Measurements from ENCODE around the gene CNTNAP2.

CNTNAP2 gene

DNA sequence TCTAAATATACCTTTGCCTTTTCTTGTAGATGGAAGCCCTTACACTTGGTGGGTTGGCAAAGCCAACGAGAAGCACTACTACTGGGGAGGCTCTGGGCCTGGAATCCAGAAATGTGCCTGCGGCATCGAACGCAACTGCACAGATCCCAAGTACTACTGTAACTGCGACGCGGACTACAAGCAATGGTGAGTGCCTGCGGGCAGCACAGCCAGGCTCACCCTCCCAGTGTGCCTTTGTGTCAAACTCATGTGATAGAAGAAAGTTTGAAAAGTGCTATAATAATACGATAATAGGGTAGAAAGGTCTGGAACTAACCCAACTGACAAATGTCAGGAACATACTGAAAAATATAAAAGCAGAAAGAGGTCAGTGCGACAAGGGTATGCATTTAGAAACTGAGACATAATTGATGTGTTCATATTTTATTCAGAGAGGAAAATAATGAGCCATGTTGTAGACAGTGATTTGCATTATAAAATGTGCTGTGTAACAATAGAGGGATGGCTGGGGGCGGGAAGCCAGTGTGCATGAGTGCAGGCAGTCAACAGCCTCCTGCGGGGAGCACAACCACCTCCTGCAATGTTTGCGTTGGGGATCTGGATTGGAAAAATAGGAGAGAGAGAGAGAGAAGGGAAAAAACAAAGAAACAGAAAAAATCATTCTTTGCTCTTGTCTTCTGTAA is 1787.1 kb downstream of the CNTNAP2 start:
- DNase-seq, result no peak

DNA sequence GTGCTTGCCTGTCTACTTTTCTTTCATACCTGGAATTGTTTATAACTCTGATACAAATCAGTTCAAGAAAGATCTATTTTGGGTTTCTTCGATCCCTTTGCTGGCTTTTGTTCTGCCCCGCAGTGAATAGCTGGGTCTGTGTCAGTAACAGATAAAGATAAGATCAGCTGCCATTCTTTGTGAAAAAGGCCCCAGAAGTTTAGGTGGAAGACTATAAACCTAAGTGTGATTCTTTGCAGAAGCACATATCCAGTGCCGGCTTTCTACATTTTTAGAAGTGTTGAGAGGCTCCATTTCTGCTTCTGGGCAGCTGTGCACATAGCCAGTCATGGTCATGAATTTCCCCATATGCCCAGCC is 1787.6 kb downstream of the CNTNAP2 start:
- DNase-seq, result no peak

DNA sequence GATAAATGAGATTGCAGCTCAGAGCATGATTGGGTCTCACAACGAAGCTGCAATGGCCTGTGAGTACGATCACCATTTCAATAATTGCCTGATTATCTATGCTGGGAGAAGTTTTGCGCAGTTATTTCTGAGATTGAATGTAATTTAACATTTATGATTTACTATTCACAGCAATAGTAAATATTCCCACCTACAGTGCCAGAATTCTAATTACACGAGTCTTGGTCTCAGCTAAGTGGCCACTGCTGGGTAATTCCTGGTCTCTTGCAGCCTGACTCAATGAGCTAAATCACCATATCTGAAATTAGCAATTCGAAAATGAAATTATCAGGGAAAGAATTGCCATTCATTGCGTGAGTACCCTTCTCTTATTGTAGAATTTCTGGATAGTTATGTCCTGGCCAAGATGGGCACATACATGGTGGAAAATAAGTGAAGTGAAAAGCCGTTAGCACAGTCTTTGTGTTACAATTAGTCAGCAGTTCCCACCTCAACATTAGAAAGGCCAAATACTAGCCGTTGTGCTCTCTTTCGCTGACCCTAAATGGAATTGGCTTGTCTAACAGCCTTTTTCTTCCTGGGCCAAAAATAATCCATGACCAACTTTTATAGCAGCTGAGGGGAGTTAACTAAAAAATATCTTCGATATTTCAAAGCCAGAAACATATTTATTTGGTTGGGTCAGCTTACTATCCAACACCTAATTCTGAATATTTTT is 1793.0 kb downstream of the CNTNAP2 start:
- DNase-seq, result no peak

DNA sequence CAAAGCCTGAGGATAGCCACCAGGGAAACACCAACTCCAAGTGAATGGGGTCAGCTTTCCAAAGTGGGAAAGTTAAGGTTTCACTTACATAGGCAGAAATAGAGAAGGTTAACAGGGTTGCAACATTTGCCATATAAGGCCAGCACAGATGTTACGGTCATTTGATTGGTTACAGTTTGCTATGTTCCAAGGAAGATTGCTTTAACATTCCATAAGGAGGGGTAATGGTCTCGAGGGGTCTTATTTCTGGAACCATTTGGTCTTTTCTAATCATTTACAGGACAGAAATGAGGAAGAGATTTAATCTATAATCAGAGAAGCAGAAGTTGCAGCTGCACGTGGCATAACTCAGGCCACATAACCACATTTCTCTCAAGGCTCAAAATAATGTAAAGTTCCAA is 1794.6 kb downstream of the CNTNAP2 start:
- peak in 1 of 2 experiments; percentile 31 for DNase-seq

DNA sequence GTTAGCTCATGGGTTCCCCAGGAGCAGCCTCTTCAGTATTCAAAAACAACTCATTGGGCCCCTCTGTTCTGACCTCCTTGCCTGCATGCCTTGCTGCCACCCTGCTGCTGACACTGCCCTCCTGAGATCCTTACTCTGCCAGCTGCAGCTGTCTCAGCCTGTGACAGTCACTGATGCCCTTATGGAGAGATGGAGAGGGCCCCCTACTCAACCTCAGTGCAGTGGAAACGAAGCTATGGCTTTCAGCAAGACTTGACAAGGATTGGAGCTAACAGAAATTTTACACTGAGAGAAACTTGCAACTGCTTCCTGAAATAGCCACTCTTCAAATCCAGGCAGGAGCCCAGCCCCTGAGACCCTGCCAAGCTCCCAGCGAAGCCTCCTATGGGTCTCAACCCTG is 1795.7 kb downstream of the CNTNAP2 start:
- DNase-seq, result no peak

DNA sequence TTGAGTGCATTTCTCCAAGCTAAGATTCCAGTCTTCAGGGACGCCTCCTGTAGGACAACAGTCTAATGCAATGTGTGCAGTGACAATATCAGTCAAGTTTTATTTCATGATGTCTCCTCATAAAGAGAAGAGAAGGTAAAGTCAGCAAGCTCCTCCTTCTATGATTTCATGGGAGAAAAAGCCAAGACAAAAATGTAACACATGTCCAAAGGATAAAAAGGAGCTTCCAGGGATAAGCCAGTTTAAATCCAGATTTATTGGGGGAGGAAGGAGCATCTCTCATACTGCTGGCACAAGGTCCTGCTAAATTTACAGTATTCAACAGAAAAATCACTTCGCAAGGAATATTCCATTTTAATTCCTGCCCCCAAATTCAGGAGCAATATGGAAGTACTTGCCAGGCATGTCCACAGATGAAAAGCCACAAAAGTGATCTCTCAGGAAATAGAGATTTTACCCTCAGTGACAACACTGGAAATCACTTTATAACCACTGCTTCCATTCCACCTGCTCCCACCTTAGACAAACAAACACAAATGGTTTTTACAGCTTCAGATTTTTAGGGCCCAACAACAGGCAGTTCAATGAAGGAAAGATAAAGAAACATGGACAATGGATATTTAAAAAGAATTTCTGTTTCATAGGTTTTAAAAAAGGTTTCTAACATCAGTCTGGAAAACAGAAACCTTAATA is 1796.5 kb downstream of the CNTNAP2 start:
- DNase-seq, result no peak

DNA sequence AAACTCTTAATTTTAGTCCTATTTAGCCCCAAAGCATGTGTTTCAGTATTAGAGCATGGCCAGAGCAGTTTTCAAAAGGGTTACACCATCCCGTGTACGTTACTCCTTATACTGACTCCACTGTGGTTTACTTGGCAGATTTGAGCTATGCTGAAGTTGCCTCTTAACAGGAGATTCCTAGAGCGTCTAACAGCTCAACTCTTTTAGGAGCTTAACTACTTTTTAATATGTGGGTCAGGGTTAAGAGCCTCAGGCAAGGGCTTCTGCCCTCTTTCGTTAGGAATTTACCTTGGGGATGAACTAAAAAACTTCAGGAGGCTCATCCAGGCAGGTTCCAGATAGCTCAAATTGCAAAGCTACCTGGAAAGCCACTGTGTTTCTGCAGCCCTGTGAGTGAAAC is 1799.2 kb downstream of the CNTNAP2 start:
- no peak for DNase-seq

DNA sequence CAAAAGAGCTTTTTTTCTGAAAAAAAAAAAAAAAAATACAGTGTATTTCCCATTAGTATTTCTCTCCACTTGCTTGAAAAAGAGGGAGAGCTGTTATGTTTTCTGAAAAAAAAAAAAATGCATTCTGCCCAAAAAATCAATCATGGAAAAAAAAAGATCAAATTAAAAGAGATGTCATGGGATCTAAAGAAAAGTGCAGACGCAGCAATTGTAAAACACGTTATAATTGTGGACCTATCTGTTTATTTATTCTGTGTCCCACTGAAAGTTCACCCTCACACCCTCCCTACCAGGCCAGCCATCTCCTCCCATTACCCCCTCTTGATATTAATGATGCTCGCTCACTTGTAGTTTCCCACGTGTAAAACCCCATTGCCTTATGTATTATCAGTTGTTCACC is 1800.0 kb downstream of the CNTNAP2 start:
- no peak for DNase-seq

DNA sequence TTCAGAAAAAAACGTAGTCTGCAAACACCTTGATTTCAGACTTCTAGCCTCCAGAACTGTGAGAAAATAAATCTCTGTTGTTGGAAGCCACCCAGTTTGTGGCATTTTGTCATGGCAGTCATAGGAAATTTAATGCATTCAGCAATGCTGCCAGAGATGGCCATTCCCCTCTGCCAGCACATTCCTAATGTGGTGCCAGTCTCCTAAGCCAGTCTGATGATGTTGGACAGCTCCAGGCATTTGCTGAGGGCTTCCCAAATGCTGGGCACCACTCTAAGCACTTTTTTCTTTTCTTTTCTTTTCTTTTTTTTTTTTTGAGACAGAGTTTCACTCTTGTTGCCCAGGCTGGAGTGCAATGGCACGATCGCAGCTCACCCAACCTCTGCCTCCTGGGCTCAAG is 1807.2 kb downstream of the CNTNAP2 start:
- no peak for DNase-seq

DNA sequence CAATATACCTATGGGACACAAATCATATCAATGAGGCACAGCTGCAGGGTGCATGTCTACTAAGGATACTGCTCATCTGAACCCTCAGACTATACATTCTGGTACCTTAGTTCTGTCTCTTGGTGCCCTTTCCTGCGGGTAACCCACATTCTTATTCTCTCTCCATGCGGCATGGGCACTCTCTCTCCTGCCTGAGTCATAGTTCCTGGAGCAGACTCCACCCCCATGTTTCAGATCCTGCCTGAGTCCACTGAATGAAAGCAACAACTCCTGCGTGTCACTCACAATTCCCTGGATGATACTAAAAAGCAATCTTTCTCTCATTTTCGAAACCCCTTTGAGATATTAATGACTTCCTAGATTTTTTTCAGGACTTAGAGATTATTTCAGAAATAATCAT is 1820.8 kb downstream of the CNTNAP2 start:
- no peak for DNase-seq

DNA sequence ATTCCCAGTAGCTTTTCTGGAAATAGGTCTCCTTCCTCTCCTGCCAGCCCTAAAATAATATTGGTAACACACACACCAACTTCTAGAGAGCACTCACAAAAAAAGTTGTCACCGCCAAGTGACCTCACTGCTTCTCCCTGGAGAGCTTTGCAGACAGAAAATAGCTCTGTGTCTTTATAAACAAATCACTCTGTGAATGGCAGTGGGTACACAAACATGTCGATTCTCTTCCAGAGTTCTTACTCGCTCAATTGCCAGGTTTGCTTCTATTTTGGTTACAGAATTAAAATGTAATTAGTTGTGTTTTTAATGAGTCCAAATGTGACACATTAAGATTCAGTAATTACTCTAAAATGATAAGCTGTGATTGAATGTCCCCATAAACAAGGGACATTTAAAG is 1824.8 kb downstream of the CNTNAP2 start:
- no peak for DNase-seq

DNA sequence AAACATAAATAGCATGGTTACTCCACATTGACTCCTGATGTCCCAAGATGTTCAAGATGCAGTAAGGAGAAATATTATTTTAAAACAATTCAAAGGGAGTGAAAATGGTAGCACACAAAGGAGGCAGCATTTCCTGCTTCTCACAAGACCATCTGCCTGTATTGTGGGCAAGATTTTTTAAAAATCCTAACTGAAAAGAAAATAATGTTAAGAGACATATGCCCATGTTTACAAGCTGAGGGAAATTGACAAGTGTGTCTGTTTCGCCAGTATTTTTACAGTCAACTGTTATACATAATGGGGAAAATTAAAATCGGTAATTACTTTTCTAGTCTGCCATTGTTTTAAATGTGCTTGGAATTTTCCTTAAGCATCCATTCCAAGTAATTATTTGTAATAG is 1827.7 kb downstream of the CNTNAP2 start:
- no peak for DNase-seq

DNA sequence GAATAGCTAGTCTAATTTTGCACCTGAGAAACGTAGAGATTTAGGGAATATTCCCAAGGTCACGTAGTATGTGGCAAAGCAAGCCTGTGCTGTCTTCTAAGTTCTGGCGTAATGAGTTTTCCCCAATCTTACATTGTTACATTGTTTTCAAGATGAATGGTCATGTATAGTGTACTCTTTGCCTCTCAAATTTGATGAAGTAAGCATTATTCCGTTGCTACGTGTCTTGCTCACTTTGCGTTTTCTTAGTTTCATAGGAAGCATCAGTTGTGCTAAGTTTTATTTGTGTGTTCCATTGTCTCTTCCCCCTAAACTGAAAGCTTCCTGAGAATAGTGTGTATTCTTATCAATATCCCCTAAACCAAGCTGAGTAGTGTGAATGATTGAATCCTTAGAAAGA is 1836.3 kb downstream of the CNTNAP2 start:
- DNase-seq, result no peak

DNA sequence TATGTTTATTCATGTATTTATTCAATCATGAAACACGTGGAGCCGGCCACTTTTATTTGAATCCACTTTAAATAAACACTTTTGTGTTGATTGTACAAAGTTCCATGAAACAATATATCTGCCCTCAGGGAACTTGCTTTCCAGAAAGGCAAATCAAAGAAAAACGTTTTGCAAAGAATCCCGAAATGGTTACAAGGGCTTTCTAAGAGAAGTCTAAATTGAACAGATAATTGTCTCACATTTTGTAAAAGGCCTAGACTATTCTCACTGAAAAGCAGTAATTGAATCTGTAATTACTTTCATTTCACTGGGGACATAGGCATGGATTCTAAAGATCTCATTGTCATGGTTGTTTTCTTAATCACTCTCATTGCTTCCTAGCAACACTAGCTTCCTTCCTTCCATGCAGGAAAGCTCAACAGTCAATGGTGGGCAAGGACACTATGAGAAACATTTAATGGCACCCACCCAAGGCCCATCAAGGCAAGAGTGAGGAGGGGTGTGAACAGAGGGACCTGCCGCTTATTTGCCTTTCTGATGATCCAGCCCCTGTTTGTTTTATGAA is 1851.5 kb downstream of the CNTNAP2 start:
- no peak for DNase-seq

DNA sequence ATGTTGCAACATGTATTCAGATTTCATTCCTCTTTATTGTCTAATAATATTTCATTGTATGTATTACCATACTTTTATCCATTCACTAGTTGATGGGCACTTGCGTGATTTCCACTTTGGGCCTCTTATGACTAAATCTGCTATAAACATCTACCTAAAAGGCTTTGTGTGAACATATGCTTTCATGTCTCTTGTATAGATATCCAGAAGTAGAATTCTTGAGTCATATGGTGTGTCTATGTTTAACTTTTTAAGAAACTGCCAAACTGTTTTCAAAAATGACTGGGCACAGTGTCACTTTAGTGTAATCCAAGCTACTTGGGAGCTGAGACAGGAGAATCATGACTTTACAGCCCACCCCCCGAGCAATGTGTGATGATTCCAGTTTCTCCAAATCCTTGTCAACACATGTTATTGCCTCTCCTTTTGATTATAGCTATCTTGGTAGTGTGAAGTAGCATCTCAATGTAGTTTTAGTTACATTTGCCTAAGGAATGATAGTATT is 1855.1 kb downstream of the CNTNAP2 start:
- no peak for DNase-seq

DNA sequence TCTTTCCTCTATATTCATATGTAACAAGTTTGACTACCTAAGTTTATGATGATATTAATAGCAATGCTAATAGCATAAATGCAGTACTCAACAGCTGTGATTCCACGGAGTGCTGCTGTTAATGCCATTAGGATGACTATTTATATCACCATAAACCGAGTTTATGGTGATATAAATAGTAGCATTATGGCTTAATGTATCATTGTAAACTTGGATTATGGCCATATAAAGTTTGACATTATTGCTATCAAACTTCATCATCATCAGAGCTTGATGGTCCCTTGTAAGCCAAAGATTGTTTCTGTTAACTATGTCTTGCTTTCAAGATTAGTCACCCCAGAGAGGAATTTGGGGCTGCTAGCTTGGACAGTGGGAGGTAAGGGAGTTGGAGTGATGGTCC is 1861.6 kb downstream of the CNTNAP2 start:
- DNase-seq, result no peak

DNA sequence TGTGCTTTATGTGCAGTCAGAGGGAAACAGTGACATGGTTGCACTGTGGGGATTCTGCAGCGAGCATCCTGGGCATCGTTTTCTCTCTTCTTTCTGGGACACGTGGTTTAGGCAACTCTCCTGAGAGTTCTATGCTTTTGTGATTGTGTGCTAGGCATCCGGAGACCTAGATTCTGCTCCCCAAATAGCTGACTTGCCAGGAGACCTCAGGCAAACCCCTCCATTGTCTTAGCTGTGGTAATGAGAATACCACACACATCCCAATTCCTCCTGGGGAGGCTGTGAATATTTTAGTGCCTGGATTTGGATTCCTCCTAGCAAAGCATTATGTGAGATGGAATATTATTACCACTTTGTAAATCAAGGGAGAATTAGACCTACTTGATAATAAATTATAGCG is 1862.0 kb downstream of the CNTNAP2 start:
- no peak for DNase-seq

DNA sequence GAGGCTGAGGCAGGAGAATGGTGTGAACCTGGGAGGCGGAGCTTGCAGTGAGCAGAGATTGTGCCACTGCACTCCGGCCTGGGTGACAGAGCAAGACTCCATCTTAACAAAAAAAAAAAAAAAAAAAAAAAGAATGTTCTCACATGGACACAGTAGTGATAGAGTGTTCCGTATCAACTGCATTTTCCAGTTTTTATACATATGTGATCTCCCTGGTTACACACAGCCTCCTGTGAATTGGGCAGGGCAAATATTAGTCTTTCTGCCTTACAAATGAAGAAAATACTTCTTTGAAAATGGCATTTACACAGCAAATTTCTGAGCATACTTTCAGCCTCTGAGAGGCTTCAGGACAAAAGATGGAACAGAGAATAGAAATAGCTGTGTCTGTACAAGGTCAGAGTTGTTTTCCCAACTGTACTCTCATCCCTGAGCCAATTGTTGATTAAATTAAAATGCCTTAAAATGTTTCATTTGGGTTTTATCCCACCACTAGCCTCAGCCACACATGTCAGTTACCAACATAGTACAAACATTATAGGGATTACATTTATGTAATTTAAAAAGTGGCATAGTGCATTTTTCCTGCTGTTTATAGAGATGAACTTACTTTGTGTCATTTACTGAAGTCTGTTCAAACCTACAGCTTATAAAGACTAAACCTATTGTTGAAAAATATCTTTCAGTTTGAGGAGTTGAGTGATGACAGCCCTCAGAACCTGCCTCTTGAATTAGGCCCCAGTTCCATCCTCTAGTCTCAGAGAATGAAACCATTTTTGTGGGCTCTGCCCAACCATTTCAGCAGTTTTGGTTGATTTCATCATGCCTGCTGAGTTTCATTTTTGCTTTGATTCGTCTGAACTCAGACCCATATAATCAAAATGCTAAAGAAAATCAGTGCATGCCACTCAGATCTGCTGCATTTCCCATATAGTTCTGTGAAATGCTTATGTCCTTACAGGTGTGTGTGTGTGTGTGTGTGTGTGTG is 1864.5 kb downstream of the CNTNAP2 start:
- DNase-seq, result no peak

DNA sequence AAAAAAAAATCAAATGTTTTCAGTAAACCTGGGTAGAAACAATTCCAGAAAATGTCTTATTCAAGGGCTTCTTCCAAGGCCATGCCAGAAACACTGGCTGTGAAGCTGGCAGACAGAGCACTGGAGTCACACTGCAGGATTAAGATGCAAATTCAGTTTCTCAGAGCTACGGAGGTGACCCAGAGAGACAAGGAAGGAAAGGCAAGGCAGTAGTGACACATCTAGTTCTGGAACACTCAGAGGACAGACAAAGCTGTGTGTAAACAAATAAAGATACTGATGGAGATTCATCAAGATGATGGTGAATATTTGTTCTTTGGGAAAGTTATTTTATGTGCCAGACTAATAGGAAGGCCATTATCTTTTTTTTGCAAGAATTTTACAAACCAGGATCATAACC is 1865.7 kb downstream of the CNTNAP2 start:
- DNase-seq, result no peak

DNA sequence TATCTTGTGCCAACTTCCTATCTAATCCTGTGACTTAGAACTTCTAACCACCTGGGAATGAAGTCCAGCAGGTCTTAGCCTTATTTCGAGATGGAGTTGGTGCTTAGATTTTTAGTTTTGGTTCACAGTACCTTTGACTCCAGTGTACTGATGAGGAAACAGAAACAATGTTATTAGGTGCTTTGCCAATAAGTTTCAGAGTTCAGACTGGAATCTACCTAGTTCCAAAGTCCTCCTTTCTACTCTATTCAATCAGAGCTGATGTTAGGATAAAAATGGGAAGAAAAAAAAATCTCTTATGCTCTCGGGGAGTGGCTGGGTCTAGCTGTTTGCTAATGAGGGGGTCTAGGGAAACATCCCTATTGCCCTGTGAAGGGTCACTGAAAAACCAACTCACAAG is 1867.7 kb downstream of the CNTNAP2 start:
- no peak for DNase-seq

DNA sequence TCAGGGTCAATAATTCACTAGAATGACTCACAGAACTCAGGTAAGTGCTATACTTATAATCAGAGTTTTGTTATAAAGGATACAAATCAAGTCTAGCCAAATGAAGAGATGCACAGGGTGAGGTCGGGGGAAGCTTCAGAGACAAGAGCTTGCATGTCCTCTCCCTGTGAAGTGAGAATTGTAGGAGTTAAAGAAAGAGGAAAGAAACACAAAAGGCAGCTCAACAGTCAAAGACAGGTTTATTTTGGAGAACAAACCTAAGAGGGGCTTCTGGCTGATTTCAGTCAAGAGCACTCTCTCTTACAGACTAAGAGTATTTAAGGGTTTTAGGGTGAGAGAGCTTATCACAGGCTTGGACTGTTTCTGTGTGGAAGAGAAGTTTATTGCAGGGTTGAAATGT is 1873.5 kb downstream of the CNTNAP2 start:
- DNase-seq, result no peak

DNA sequence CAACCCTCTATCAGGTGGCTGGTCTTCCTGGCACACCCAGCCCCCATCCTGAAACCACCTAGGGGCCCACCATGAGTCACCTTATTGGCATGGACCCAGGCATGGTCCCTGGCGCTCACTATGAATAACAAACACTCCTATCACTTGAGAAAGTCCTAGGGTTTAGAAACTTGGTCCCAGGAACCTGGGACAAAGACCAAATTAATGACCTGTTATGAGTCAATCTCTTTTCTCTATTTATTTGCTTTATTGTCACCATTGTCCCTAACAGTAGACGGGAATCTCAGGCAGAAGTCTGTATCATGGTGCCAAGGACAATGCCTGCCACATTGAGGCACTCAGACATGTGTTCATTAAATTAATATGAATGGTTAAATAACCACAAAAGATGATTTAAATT is 1874.3 kb downstream of the CNTNAP2 start:
- no peak for DNase-seq

DNA sequence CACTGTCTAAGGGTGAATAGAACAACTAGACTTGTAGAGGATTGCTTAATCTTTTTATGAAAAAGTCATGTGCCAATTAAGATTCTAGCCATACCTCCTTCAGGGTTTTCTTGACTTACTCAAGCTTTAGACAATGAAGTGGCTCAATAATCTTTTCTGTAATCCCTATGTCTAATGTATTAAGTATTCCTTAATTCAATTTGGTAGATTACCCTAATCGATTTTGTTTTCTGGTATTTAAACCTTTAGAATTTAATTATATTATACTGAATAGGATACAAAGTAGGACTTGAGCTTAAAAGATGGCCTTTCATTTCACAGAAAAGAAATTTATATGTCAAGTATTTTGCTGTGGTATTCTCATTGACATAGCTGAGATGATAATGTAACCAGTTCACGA is 1876.1 kb downstream of the CNTNAP2 start:
- no peak for DNase-seq

Data from NCI-H524 (cell line).